Keratinocyte (primary cell): ENCODE results near the gene ZNF512B. TPM values are rescaled to one million over a fixed set of nuclear protein-coding genes. Genes with fewer than 3 reads are reported as not detected.

Experiments used
- DNase-seq: peaks from one replicate; pipeline ENCODE4 v3.0.0-alpha.2; 2011; ENCODE audit warnings: low read depth, missing footprints, low spot score
- FAIRE-seq: peaks from 2 replicates; lab custom pipeline; 2011; peaks lifted over from hg19 to GRCh38; lab: Jason Lieb, UNC
- H2AFZ ChIP-seq: 2 replicates; pipeline ENCODE4 v1.6.0; 2012; ENCODE audit warnings: low read length, control low read depth, inconsistent platforms; ENCODE audit not compliant: control insufficient read depth
- H3K27ac ChIP-seq: 2 replicates; pipeline ENCODE4 v1.5.1; 2011; ENCODE audit warnings: low read length; ENCODE audit not compliant: control insufficient read depth, insufficient read depth
- H3K27me3 ChIP-seq: 3 replicates; pipeline ENCODE4 v1.6.0; 2011; ENCODE audit warnings: low read length; ENCODE audit not compliant: control insufficient read depth, insufficient read depth; ENCODE audit errors: extremely low read depth
- H3K36me3 ChIP-seq, 2 experiments: 2 replicates in 1 of 2; 3 replicates in 1 of 2; pipeline ENCODE4 v1.5.1; 2011; ENCODE audit warnings: low read length in 2 of 2, mild to moderate bottlenecking in 1 of 2; ENCODE audit not compliant: control insufficient read depth in 2 of 2, insufficient read depth in 2 of 2; ENCODE audit errors: extremely low read depth in 1 of 2
- H3K4me1 ChIP-seq: 3 replicates; pipeline ENCODE4 v1.5.1; 2011; ENCODE audit warnings: low read length; ENCODE audit not compliant: control insufficient read depth, insufficient read depth; ENCODE audit errors: extremely low read depth
- H3K4me2 ChIP-seq: 3 replicates; pipeline ENCODE4 v1.6.0; 2011; ENCODE audit warnings: low read depth, low read length; ENCODE audit not compliant: control insufficient read depth, insufficient read depth; ENCODE audit errors: extremely low read depth
- H3K4me3 ChIP-seq, 3 experiments: fragments of 200-600 bp in 1 of 3; sonication (generic) in 1 of 3; 2 replicates in 2 of 3; 3 replicates in 1 of 3; pipeline ENCODE4 v1.5.1; 2011 to 2016; ENCODE audit warnings: low read length in 3 of 3, mild to moderate bottlenecking in 3 of 3, control low read depth in 2 of 3, inconsistent platforms in 1 of 3, low read depth in 1 of 3, mixed read lengths in 1 of 3, mixed run types in 1 of 3, moderate library complexity in 1 of 3; ENCODE audit not compliant: control insufficient read depth in 2 of 3, insufficient read depth in 2 of 3; ENCODE audit errors: extremely low read depth in 1 of 3
- H3K79me2 ChIP-seq: 2 replicates; pipeline ENCODE4 v1.6.0; 2012; ENCODE audit warnings: low read length; ENCODE audit not compliant: control insufficient read depth, insufficient read depth
- H3K9ac ChIP-seq: 3 replicates; pipeline ENCODE4 v1.6.0; 2011; ENCODE audit warnings: low read length; ENCODE audit not compliant: control insufficient read depth, insufficient read depth; ENCODE audit errors: extremely low read depth
- H3K9me1 ChIP-seq: 3 replicates; pipeline ENCODE4 v1.6.0; 2011; ENCODE audit warnings: low read length; ENCODE audit not compliant: control insufficient read depth, insufficient read depth; ENCODE audit errors: extremely low read depth
- H3K9me3 ChIP-seq: 2 replicates; pipeline ENCODE4 v1.5.1; 2012; ENCODE audit warnings: low read depth, low read length; ENCODE audit not compliant: control insufficient read depth
- H4K20me1 ChIP-seq: 3 replicates; pipeline ENCODE4 v1.6.0; 2011; ENCODE audit warnings: low read length; ENCODE audit not compliant: control insufficient read depth, insufficient read depth; ENCODE audit errors: extremely low read depth
- EZH2 ChIP-seq: IDR thresholded peaks from one replicate; pipeline ENCODE4 v1.6.1; 2012; ENCODE audit warnings: inconsistent platforms, mild to moderate bottlenecking, low read length, moderate library complexity
- dilution Hi-C: fragments of 300-500 bp; cut with MboI; formaldehyde crosslinking; loops from one replicate; pipeline ENCODE4 v1.7.0; 2020; ENCODE audit warnings: low sequenced_read_pairs; ENCODE audit not compliant: extremely low pct_ligation_motif_present
- polyA plus RNA-seq, 5 experiments: library from polyadenylated mRNA; depleted of rRNA in 3 of 5; stranded (reverse) in 3 of 5; stranded (forward) in 1 of 5; unstranded in 1 of 5; fragments of >200 nt; gene quantifications; 1 replicate in 1 of 5; 2 replicates in 3 of 5; 3 replicates in 1 of 5; pipeline versions ENCODE4 v1.2.1 to v1.2.3, GENCODE V29; 2011 to 2012; ENCODE audit warnings: missing spikeins in 2 of 5, low read depth in 1 of 5, low replicate concordance in 1 of 5
- TF ChIP-seq, protein P1 (sequence below), 3 experiments: IDR thresholded peaks in 1 of 3; conservative IDR thresholded peaks in 1 of 3; optimal IDR thresholded peaks in 1 of 3; 2 replicates in 2 of 3; 3 replicates in 1 of 3; pipeline versions ENCODE3 to v1.5.1; 2011; ENCODE audit warnings: low read length in 3 of 3, mild to moderate bottlenecking in 3 of 3, moderate library complexity in 2 of 3, control low read depth in 1 of 3, inconsistent platforms in 1 of 3; ENCODE audit not compliant: insufficient read depth in 2 of 3; ENCODE audit errors: extremely low read depth in 1 of 3

The ZNF512B gene
- polyA plus RNA-seq, 1 donor (not counting 4 experiments of a cell fraction or from before 2014, with no cell fraction given): 2.4 TPM

DNA sequence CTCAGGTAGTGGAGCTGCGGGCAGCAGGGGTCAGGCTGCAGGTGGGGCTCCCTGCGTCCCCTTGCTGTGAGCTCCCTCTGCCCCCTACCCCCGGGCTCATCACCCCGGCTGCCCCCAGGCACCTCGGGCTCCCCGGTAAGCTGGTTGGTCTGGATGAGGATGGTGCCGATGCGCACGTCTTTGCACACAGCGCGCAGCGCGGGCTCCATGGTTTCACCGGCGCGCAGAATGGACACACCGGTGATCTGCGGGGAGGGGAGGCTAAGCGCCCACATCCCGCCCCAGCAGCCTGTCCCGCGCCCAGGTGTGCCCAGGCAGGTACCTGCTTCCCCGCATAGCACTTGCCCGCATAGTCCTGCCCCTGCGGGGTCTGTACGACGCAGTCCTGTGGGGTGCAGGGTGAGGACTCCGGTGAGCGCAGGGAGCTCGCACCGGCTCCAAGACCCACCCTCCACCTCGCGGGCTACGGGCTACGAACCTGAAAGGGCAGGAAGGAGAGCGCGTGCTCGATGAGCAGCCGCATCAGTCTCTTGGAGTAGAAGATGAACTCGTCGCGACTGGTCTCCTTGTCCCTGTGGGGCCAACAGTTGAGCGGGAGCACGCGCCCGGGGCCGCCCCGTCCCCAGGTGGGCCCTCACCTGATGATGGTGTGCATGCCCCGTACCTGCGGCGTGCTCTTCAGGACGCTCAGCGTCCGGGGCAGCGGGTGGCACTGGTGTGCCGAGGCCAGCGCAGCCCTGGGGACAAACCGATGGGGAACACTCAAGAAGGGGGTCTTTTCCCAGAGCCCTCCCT, 29.1 kb downstream of the ZNF512B start:
- Histone ChIP-seq H2AFZ (no peak overlapping the region), H3K9me1 (no peaks in the 10 kb centered on the region), H3K27ac (no peak overlapping the region), H3K9ac (no peak overlapping the region), H3K27me3 (no peaks in the 10 kb centered on the region), H3K4me2 (no peak overlapping the region), H3K4me3 (no peak overlapping the region), H3K4me1 (peaks cover 13% of the 10 kb centered on the region), H3K9me3 (no peaks in the 10 kb centered on the region), H3K79me2 (peaks cover 17% of the 10 kb centered on the region), H3K36me3 (peaks cover 30 to 36% of the 10 kb centered on the region in 2 experiments), H4K20me1 (peaks cover 7% of the 10 kb centered on the region)
- FAIRE-seq: no peak
- TF ChIP-seq, protein P1, sequence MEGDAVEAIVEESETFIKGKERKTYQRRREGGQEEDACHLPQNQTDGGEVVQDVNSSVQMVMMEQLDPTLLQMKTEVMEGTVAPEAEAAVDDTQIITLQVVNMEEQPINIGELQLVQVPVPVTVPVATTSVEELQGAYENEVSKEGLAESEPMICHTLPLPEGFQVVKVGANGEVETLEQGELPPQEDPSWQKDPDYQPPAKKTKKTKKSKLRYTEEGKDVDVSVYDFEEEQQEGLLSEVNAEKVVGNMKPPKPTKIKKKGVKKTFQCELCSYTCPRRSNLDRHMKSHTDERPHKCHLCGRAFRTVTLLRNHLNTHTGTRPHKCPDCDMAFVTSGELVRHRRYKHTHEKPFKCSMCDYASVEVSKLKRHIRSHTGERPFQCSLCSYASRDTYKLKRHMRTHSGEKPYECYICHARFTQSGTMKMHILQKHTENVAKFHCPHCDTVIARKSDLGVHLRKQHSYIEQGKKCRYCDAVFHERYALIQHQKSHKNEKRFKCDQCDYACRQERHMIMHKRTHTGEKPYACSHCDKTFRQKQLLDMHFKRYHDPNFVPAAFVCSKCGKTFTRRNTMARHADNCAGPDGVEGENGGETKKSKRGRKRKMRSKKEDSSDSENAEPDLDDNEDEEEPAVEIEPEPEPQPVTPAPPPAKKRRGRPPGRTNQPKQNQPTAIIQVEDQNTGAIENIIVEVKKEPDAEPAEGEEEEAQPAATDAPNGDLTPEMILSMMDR (optimal IDR thresholded peaks at IDR 0.05 in 1 of 3, IDR thresholded peaks at IDR 0.05 in 1 of 3, conservative IDR thresholded peaks at IDR 0.05 in 1 of 3; ENCODE audit: extremely low read depth in 1 of 3, insufficient read depth in 2 of 3, low read length in 3 of 3): no peak
- TF ChIP-seq EZH2: no peak
- no peak for DNase-seq
- dilution Hi-C loops: no loop called here

DNA sequence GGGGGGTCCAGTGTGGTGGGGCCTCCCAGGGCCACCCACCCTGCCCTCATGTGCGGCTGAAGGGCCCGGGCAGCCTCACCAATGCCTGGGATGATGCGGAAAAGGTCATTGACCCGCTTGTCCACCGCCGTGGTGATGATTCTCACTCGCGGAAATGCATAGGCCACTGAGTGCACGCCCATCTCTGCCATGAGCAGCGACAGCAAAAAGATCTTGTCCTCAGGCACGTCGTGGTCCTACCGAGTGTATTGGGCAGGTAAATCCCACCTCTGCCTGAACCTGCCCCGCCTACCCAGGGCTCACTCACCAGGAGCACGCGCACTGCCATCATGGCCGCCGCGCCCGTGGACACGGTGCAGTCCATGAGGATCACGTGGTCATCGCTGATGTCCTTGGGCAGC, 29.7 kb downstream of the ZNF512B start:
- Histone ChIP-seq H2AFZ (no peak overlapping the region), H3K79me2 (peaks cover 16% of the 10 kb centered on the region), H3K27ac (no peak overlapping the region), H3K9ac (no peak overlapping the region), H3K27me3 (no peaks in the 10 kb centered on the region), H4K20me1 (peaks cover 8% of the 10 kb centered on the region), H3K4me1 (peaks cover 13% of the 10 kb centered on the region), H3K36me3 (peaks cover 31 to 32% of the 10 kb centered on the region in 2 experiments), H3K4me3 (no peak overlapping the region), H3K4me2 (no peak overlapping the region), H3K9me3 (no peaks in the 10 kb centered on the region), H3K9me1 (no peaks in the 10 kb centered on the region)
- FAIRE-seq (no peak), DNase-seq (no peak)
- dilution Hi-C loops: no loop called here
- TF ChIP-seq EZH2: no peak
- TF ChIP-seq, protein P1 (optimal IDR thresholded peaks at IDR 0.05 in 1 of 3, IDR thresholded peaks at IDR 0.05 in 1 of 3, conservative IDR thresholded peaks at IDR 0.05 in 1 of 3; ENCODE audit: extremely low read depth in 1 of 3, insufficient read depth in 2 of 3, low read length in 3 of 3): no peak
